ENCODE measurements around the gene PPM1B. TPM values are rescaled to one million over a fixed set of nuclear protein-coding genes. Genes with fewer than 3 reads are reported as not detected.
"Not testable (repeated sequence)": the region's sequence is repeated elsewhere in the genome, so short reads cannot be mapped to it uniquely, and the experiment has no call there.

The PPM1B gene
- total RNA-seq = 10 to 100 TPM; 40.6 to 57.5 TPM

GRCh38 chr2:44168681-44169154 is at the start of gene PPM1B:
Gene PPM1B, plus strand, starts transcription at chr2:44168875. Its CDS starts 32,325 bp downstream, at chr2:44201200.
- H3K36me3 Mint-ChIP-seq = peaks cover 8 to 27% of the 10 kb centered on the region in 2 donors
- ATAC-seq (peak; percentile 69 to 82), DNase-seq (ENCODE audit: low spot score in 2 of 2) (peak in 1 of 2 donors; percentile 98)
- peaks cover 0 to 8% of the 10 kb centered on the region in 2 donors for H3K9me3 Mint-ChIP-seq
- H3K27ac Mint-ChIP-seq = peak within 1 kb of the TSS; percentile 97 to 99

GRCh38 chr2:44119878-44120277 is 48.8 kb upstream of the PPM1B start:
- Mint-ChIP-seq H3K27ac (no peak overlapping the region), H3K36me3 (no peaks in the 10 kb centered on the region), H3K9me3 (no peaks in the 10 kb centered on the region)
- DNase-seq (ENCODE audit: low spot score in 2 of 2) (no peak), ATAC-seq (no peak)

GRCh38 chr2:44120428-44120827 is 48.2 kb upstream of the PPM1B start:
- DNase-seq (ENCODE audit: low spot score in 2 of 2) = peak in 1 of 2 donors; percentile 30
- peak; percentile 82 to 91 for ATAC-seq
- Mint-ChIP-seq H3K36me3 (no peaks in the 10 kb centered on the region), H3K27ac (peak overlapping the region in 1 of 2 donors; percentile 24), H3K9me3 (no peaks in the 10 kb centered on the region)

GRCh38 chr2:44121899-44122298 is 46.8 kb upstream of the PPM1B start:
- Mint-ChIP-seq H3K36me3 (no peaks in the 10 kb centered on the region), H3K9me3 (no peaks in the 10 kb centered on the region), H3K27ac (no peak overlapping the region)
- no peak for DNase-seq (ENCODE audit: low spot score in 2 of 2)
- ATAC-seq = no peak

- Mint-ChIP-seq H3K36me3 (no peaks in the 10 kb centered on the region), H3K27ac (no peak overlapping the region), H3K9me3 (no peaks in the 10 kb centered on the region)
- DNase-seq (ENCODE audit: low spot score in 2 of 2) = no peak
- no peak for ATAC-seq
These were observed 44.2 kb upstream of the PPM1B start for GRCh38 chr2:44124500-44124899.

- H3K27ac Mint-ChIP-seq = no peak overlapping the region
- DNase-seq (ENCODE audit: low spot score in 2 of 2) (no peak), ATAC-seq (peak in 1 of 2 donors; percentile 44)
- H3K9me3 Mint-ChIP-seq = no peaks in the 10 kb centered on the region
- peaks cover 0 to under 1% of the 10 kb centered on the region in 2 donors for H3K36me3 Mint-ChIP-seq
These were observed 42.4 kb upstream of the PPM1B start for GRCh38 chr2:44126106-44126797.

- no peak overlapping the region for H3K27ac Mint-ChIP-seq
- ATAC-seq (no peak), DNase-seq (ENCODE audit: low spot score in 2 of 2) (no peak)
- peaks cover 5 to 8% of the 10 kb centered on the region in 2 donors for H3K36me3 Mint-ChIP-seq
- peaks cover 3% of the 10 kb centered on the region in 2 donors for H3K9me3 Mint-ChIP-seq
These were observed 38.2 kb upstream of the PPM1B start for GRCh38 chr2:44130441-44130840.

GRCh38 chr2:44131177-44131576 is 37.5 kb upstream of the PPM1B start:
- Mint-ChIP-seq H3K27ac (no peak overlapping the region), H3K36me3 (peaks cover 5 to 8% of the 10 kb centered on the region in 2 donors), H3K9me3 (peaks cover 3% of the 10 kb centered on the region in 2 donors)
- no peak for ATAC-seq
- no peak for DNase-seq (ENCODE audit: low spot score in 2 of 2)

- H3K27ac Mint-ChIP-seq; H3K36me3 Mint-ChIP-seq; H3K9me3 Mint-ChIP-seq; DNase-seq (ENCODE audit: low spot score in 2 of 2); ATAC-seq: not testable (repeated sequence)
These were observed 35.1 kb upstream of the PPM1B start for GRCh38 chr2:44133602-44134001.

GRCh38 chr2:44134848-44135247 is 33.8 kb upstream of the PPM1B start:
- Mint-ChIP-seq H3K36me3 (peaks cover 5 to 12% of the 10 kb centered on the region in 2 donors), H3K9me3 (peaks cover 3% of the 10 kb centered on the region in 2 donors), H3K27ac (no peak overlapping the region)
- no peak for DNase-seq (ENCODE audit: low spot score in 2 of 2)
- ATAC-seq = no peak

- H3K9me3 Mint-ChIP-seq = peaks cover 3% of the 10 kb centered on the region in 2 donors
- no peak for DNase-seq (ENCODE audit: low spot score in 2 of 2)
- no peak overlapping the region for H3K27ac Mint-ChIP-seq
- no peak for ATAC-seq
- peaks cover 5 to 13% of the 10 kb centered on the region in 2 donors for H3K36me3 Mint-ChIP-seq
These were observed 33.4 kb upstream of the PPM1B start for GRCh38 chr2:44135296-44135695.

GRCh38 chr2:44135771-44136170 is 32.9 kb upstream of the PPM1B start:
- peaks cover 3% of the 10 kb centered on the region in 2 donors for H3K9me3 Mint-ChIP-seq
- H3K27ac Mint-ChIP-seq = no peak overlapping the region
- ATAC-seq (no peak), DNase-seq (ENCODE audit: low spot score in 2 of 2) (no peak)
- H3K36me3 Mint-ChIP-seq = peaks cover 5 to 13% of the 10 kb centered on the region in 2 donors

GRCh38 chr2:44136252-44136651 is 32.4 kb upstream of the PPM1B start:
- ATAC-seq (no peak), DNase-seq (ENCODE audit: low spot score in 2 of 2) (no peak)
- peaks cover 5 to 12% of the 10 kb centered on the region in 2 donors for H3K36me3 Mint-ChIP-seq
- H3K9me3 Mint-ChIP-seq = peaks cover 3% of the 10 kb centered on the region in 2 donors
- H3K27ac Mint-ChIP-seq = no peak overlapping the region

- peaks cover 5 to 9% of the 10 kb centered on the region in 2 donors for H3K36me3 Mint-ChIP-seq
- peaks cover 3% of the 10 kb centered on the region in 2 donors for H3K9me3 Mint-ChIP-seq
- ATAC-seq = no peak
- DNase-seq (ENCODE audit: low spot score in 2 of 2) = no peak
- H3K27ac Mint-ChIP-seq = no peak overlapping the region
These were observed 31.6 kb upstream of the PPM1B start for GRCh38 chr2:44137048-44137447.

GRCh38 chr2:44137872-44138551 is 30.7 kb upstream of the PPM1B start:
- H3K36me3 Mint-ChIP-seq = peaks cover 3 to 7% of the 10 kb centered on the region in 2 donors
- DNase-seq (ENCODE audit: low spot score in 2 of 2) (no peak), ATAC-seq (no peak)
- peaks cover 2% of the 10 kb centered on the region in 2 donors for H3K9me3 Mint-ChIP-seq
- no peak overlapping the region for H3K27ac Mint-ChIP-seq

GRCh38 chr2:44139741-44140140 is 28.9 kb upstream of the PPM1B start:
- peak; percentile 28 to 58 for ATAC-seq
- H3K27ac Mint-ChIP-seq = no peak overlapping the region
- DNase-seq (ENCODE audit: low spot score in 2 of 2) = no peak
- H3K9me3 Mint-ChIP-seq = no peaks in the 10 kb centered on the region
- H3K36me3 Mint-ChIP-seq = peaks cover 0 to 4% of the 10 kb centered on the region in 2 donors

GRCh38 chr2:44142306-44142705 is 26.4 kb upstream of the PPM1B start:
- DNase-seq (ENCODE audit: low spot score in 2 of 2) (no peak), ATAC-seq (no peak)
- H3K27ac Mint-ChIP-seq = no peak overlapping the region
- H3K36me3 Mint-ChIP-seq = peaks cover 0 to 4% of the 10 kb centered on the region in 2 donors
- no peaks in the 10 kb centered on the region for H3K9me3 Mint-ChIP-seq

Data from activated naive CD4-positive, alpha-beta T cell treated with anti-CD3 and anti-CD28 coated beads, Interleukin-2, amount 50 U/mL, for 72 hours (primary cell).